Measurements from ENCODE around the gene CPS1.

DNA sequence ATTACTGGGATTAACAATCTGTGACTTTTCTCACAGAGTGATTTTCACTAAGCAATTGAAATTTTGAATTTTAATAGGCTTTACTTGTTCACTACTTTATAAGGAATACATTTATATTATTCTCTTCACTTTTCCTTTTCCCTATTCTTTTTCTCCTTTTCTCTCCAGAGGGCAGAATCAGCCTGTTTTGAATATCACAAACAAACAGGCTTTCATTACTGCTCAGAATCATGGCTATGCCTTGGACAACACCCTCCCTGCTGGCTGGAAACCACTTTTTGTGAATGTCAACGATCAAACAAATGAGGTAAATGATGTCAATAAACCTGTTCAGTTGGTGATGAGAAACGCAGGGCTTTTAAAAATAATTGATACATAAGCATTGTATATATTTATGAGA lies 35.3 kb downstream of the CPS1 start:
- TF ChIP-seq CTCF (conservative IDR thresholded peaks at IDR 0.05; ENCODE audit: low read length) (no peak), EZH2phosphoT487 (IDR thresholded peaks at IDR 0.05; ENCODE audit: borderline replicate concordance) (no peak)
